Endothelial cell of umbilical vein (primary cell): ENCODE measurements around the gene ALK. TPM values are rescaled to one million over a fixed set of nuclear protein-coding genes. Genes with fewer than 3 reads are reported as not detected.

Experiments
- BruUV-seq: library from RNA; stranded (reverse); fragments of 400-500 nt; replicated peaks from 2 replicates; lab custom pipeline; 2021; lab: Mats Ljungman, UMichigan
- CTCF ChIA-PET: fragments of 300-600, 350-600 bp; sonication (Branson Sonifier 250); formaldehyde crosslinking; loops from one replicate; lab custom pipeline; 2021; ENCODE audit warnings: antibody characterized with exemption, inconsistent platforms; lab: Charles Lee
- POLR2A ChIA-PET: fragments of 300-600, 350-600 bp; sonication (Branson Sonifier 250); formaldehyde crosslinking; loops from one replicate; lab custom pipeline; 2021; ENCODE audit warnings: antibody characterized with exemption, inconsistent platforms; lab: Charles Lee
- DNase-seq: peaks from one replicate; pipeline ENCODE4 v3.0.0-alpha.2; 2011; ENCODE audit warnings: low read depth, low spot score
- FAIRE-seq: peaks from 2 replicates; lab custom pipeline; 2011; peaks lifted over from hg19 to GRCh38; lab: Jason Lieb, UNC
- H2AFZ ChIP-seq: 2 replicates; pipeline ENCODE4 v1.6.0; 2012; ENCODE audit warnings: low read depth, low read length, control low read depth, inconsistent platforms
- H3K27ac ChIP-seq: 2 replicates; pipeline ENCODE4 v1.5.1; 2011; ENCODE audit warnings: low read depth, mild to moderate bottlenecking, control low read depth, low read length, moderate library complexity; ENCODE audit not compliant: insufficient read depth
- H3K27me3 ChIP-seq, 2 experiments: 2 replicates each; pipeline versions ENCODE4 v1.6.0 to v1.6.1; 2011; ENCODE audit warnings: low read length in 2 of 2, mixed read lengths in 1 of 2; ENCODE audit not compliant: control insufficient read depth in 2 of 2, insufficient read depth in 2 of 2
- H3K36me3 ChIP-seq, 2 experiments: 2 replicates in 1 of 2; 3 replicates in 1 of 2; pipeline ENCODE4 v1.5.1; 2011; ENCODE audit warnings: low read length in 2 of 2, mild to moderate bottlenecking in 1 of 2, moderate library complexity in 1 of 2; ENCODE audit not compliant: control insufficient read depth in 2 of 2, insufficient read depth in 2 of 2; ENCODE audit errors: extremely low read depth in 1 of 2
- H3K4me1 ChIP-seq: 3 replicates; pipeline ENCODE4 v1.5.1; 2011; ENCODE audit warnings: mild to moderate bottlenecking, low read length; ENCODE audit not compliant: control insufficient read depth, insufficient read depth; ENCODE audit errors: extremely low read depth
- H3K4me2 ChIP-seq: 2 replicates; pipeline ENCODE4 v1.6.1; 2011; ENCODE audit warnings: low read length, control low read depth, mixed read lengths; ENCODE audit not compliant: insufficient read depth
- H3K4me3 ChIP-seq, 3 experiments: fragments of 200-600 bp in 1 of 3; sonication (generic), shearing (Covaris generic) in 1 of 3; replicated peaks in 1 of 3; 2 replicates each; pipeline ENCODE4 v1.5.1; 2011 to 2016; ENCODE audit warnings: control low read depth in 3 of 3, low read length in 3 of 3, mild to moderate bottlenecking in 2 of 3, inconsistent platforms in 1 of 3, low read depth in 1 of 3, moderate library complexity in 1 of 3; ENCODE audit not compliant: insufficient read depth in 1 of 3
- H3K79me2 ChIP-seq: 2 replicates; pipeline ENCODE4 v1.6.0; 2012; ENCODE audit warnings: low read length, inconsistent platforms; ENCODE audit not compliant: control insufficient read depth, insufficient read depth
- H3K9ac ChIP-seq: replicated peaks from 2 replicates; pipeline ENCODE3; 2011; ENCODE audit warnings: low read length, control low read depth; ENCODE audit not compliant: insufficient read depth; ENCODE audit errors: extremely low read depth
- H3K9me1 ChIP-seq: replicated peaks from 3 replicates; pipeline ENCODE4 v1.6.0; 2011; ENCODE audit warnings: mild to moderate bottlenecking, low read length; ENCODE audit not compliant: control insufficient read depth, insufficient read depth; ENCODE audit errors: extremely low read depth
- H3K9me3 ChIP-seq: replicated peaks from 2 replicates; pipeline ENCODE4 v1.5.1; 2012; ENCODE audit warnings: low read length, inconsistent platforms; ENCODE audit not compliant: control insufficient read depth, insufficient read depth
- H4K20me1 ChIP-seq: replicated peaks from 2 replicates; pipeline ENCODE3; 2011; ENCODE audit warnings: mild to moderate bottlenecking, low read length; ENCODE audit not compliant: control insufficient read depth, insufficient read depth; ENCODE audit errors: extremely low read depth
- CTCF ChIP-seq, 2 donors: IDR thresholded peaks; 1 replicate in 1 of 2; 2 replicates in 1 of 2; pipeline ENCODE4 v1.5.1; 2011; ENCODE audit warnings: low read length in 2 of 2, mild to moderate bottlenecking in 2 of 2, moderate library complexity in 2 of 2, control low read depth in 1 of 2, inconsistent platforms in 1 of 2, low read depth in 1 of 2; ENCODE audit not compliant: insufficient read depth in 1 of 2; ENCODE audit errors: extremely low read depth in 1 of 2
- EZH2 ChIP-seq: IDR thresholded peaks from 2 replicates; pipeline ENCODE4 v1.6.1; 2012; ENCODE audit warnings: borderline replicate concordance, low read depth, mild to moderate bottlenecking, moderate library complexity, low read length, inconsistent platforms; ENCODE audit not compliant: severe bottlenecking
- FOS ChIP-seq: IDR thresholded peaks from 2 replicates; pipeline ENCODE4 v1.6.1; 2011; ENCODE audit warnings: mild to moderate bottlenecking, low read length, moderate library complexity, borderline replicate concordance; ENCODE audit not compliant: insufficient read depth
- GATA2 ChIP-seq: IDR thresholded peaks from 2 replicates; pipeline ENCODE4 v1.7.0; 2011; ENCODE audit warnings: low read depth, mild to moderate bottlenecking, moderate library complexity, mixed read lengths, low read length; ENCODE audit not compliant: insufficient read length, insufficient read depth
- JUN ChIP-seq: IDR thresholded peaks from 2 replicates; pipeline ENCODE4 v1.6.1; 2011; ENCODE audit warnings: borderline replicate concordance, low read depth; ENCODE audit not compliant: insufficient read length, insufficient read depth
- MYC ChIP-seq: IDR thresholded peaks from one replicate; pipeline ENCODE4 v1.6.1; 2011; ENCODE audit warnings: mild to moderate bottlenecking, low read depth, low read length
- POLR2A ChIP-seq: IDR thresholded peaks from 2 replicates; pipeline ENCODE4 v1.6.1; 2012; ENCODE audit warnings: low read depth, mild to moderate bottlenecking, control low read depth, low read length
- POLR2AphosphoS5 ChIP-seq: IDR thresholded peaks from 2 replicates; pipeline ENCODE4 v1.6.1; 2012; ENCODE audit warnings: low read depth, mild to moderate bottlenecking, control low read depth, low read length, moderate library complexity; ENCODE audit not compliant: insufficient read depth
- dilution Hi-C: fragments of 300-500 bp; cut with MboI; formaldehyde crosslinking; loops from one replicate; pipeline ENCODE4 v1.15.0; 2019; ENCODE audit warnings: low sequenced_read_pairs; ENCODE audit not compliant: extremely low pct_ligation_motif_present
- intact Hi-C: fragments of 100-400 bp; cut with micrococcal nuclease; formaldehyde crosslinking; loops from one replicate; pipeline ENCODE4 v1.10.0; 2022
- polyA plus RNA-seq, 4 experiments: library from polyadenylated mRNA; depleted of rRNA in 3 of 4; stranded (reverse) in 3 of 4; unstranded in 1 of 4; fragments of >200 nt; gene quantifications; 2 replicates each; pipeline versions ENCODE4 v1.2.1 to v1.2.3, GENCODE V29; 2011 to 2012; ENCODE audit warnings: missing spikeins in 1 of 4
- total RNA-seq: library from RNA; stranded (reverse); gene quantifications from 2 replicates; pipeline ENCODE4 v1.2.3, GENCODE V29; 2021
- TF ChIP-seq, protein P1 (sequence below): IDR thresholded peaks from 2 replicates; pipeline ENCODE4 v1.6.1; 2011; ENCODE audit not compliant: insufficient read depth, insufficient read length

ALK gene
- total and polyA plus RNA-seq, 2 donors (not counting 3 experiments of a cell fraction or from before 2014, with no cell fraction given), result not detected

DNA sequence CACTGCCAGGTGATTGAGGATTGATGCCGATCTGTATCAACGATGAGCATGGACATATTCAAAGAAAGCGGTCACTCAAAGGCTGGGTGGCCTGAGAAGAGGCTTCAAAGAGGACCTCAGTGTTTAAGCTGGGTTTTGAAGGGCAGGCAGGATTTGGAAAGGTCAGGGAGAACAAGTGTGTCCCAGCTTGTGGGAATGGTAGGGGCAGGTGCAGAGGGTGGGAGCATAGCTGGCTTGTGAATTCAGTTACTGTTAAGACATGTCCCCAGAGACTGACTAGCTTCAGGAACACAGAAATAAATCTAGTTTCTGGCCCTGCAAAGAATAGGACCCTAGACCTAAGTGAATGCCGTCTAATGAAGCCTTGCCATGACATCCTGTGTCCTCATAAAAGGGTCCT is 442.7 kb downstream of the ALK start:
- DNase-seq (no peak), FAIRE-seq (no peak)
- H3K4me1 ChIP-seq, result no peaks in the 10 kb centered on the region
- no peak overlapping the region for H2AFZ ChIP-seq
- peaks cover 5% of the 10 kb centered on the region for H3K9me3 ChIP-seq
- no peaks in the 10 kb centered on the region for H3K9me1 ChIP-seq
- no peaks in the 10 kb centered on the region for H3K36me3 ChIP-seq
- no peaks in the 10 kb centered on the region for H3K27me3 ChIP-seq
- no peaks in the 10 kb centered on the region for H4K20me1 ChIP-seq
- H3K9ac ChIP-seq, result no peak overlapping the region
- CTCF ChIA-PET, result no interaction called here
- no peaks in the 10 kb centered on the region for H3K79me2 ChIP-seq
- no peak for TF ChIP-seq POLR2AphosphoS5
- no peak for TF ChIP-seq EZH2
- TF ChIP-seq GATA2, result no peak
- TF ChIP-seq JUN, result no peak
- TF ChIP-seq, protein P1, sequence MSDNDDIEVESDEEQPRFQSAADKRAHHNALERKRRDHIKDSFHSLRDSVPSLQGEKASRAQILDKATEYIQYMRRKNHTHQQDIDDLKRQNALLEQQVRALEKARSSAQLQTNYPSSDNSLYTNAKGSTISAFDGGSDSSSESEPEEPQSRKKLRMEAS, result no peak
- no peak for TF ChIP-seq CTCF (IDR thresholded peaks at IDR 0.05; ENCODE audit: extremely low read depth in 1 of 2, insufficient read depth in 1 of 2, low read depth in 1 of 2, low read length in 2 of 2)
- TF ChIP-seq POLR2A, result no peak
- no peak for TF ChIP-seq MYC
- no peak for TF ChIP-seq FOS
- intact Hi-C loops, result no loop called here
- dilution Hi-C loops, result no loop called here
- H3K4me2 ChIP-seq, result no peak overlapping the region
- H3K27ac ChIP-seq, result no peak overlapping the region
- H3K4me3 ChIP-seq, result no peak overlapping the region
- POLR2A ChIA-PET, result no interaction called here
- BruUV-seq, result no TSS peak
